Caco-2 (cell line): ENCODE data around the gene TNS3. TPM values are rescaled to one million over a fixed set of nuclear protein-coding genes. Genes with fewer than 3 reads are reported as not detected.

Experiments used
- BruUV-seq: library from RNA; stranded (reverse); fragments of 400-500 nt; replicated peaks from 2 replicates; lab custom pipeline; 2021; lab: Mats Ljungman, UMichigan
- CTCF ChIA-PET: fragments of 300-600 bp; sonication (Branson Sonifier 250); formaldehyde crosslinking; loops from one replicate; lab custom pipeline; 2022; ENCODE audit warnings: antibody characterized with exemption; lab: Charles Lee
- POLR2A ChIA-PET: fragments of 300-600 bp; sonication (Branson Sonifier 250); formaldehyde crosslinking; loops from one replicate; lab custom pipeline; 2022; ENCODE audit warnings: antibody characterized with exemption; lab: Charles Lee
- DNase-seq, 2 experiments: peaks; one replicate each; pipeline versions ENCODE4 v3.0.0 to v3.0.0-alpha.2; 2020 to 2022
- H3K27me3 ChIP-seq: replicated peaks from 2 replicates; pipeline ENCODE4 v1.6.0; 2011; ENCODE audit warnings: low read length; ENCODE audit not compliant: control insufficient read depth, insufficient read depth
- H3K36me3 ChIP-seq: 2 replicates; pipeline ENCODE4 v1.5.1; 2011; ENCODE audit warnings: low read length; ENCODE audit not compliant: control insufficient read depth, insufficient read depth
- H3K4me1 ChIP-seq: fragments of 250-450 bp; sonication (Bioruptor Pico); 2 replicates; pipeline ENCODE4 v1.5.1; 2020; ENCODE audit warnings: mild to moderate bottlenecking
- H3K4me3 ChIP-seq: 2 replicates; pipeline ENCODE4 v1.5.1; 2011; ENCODE audit warnings: low read depth, mild to moderate bottlenecking, control low read depth, low read length
- H3K9me3 ChIP-seq: fragments of 250-450 bp; sonication (Bioruptor Pico); 2 replicates; pipeline ENCODE4 v1.5.1; 2020; ENCODE audit warnings: mild to moderate bottlenecking, moderate library complexity
- H3K27ac Mint-ChIP-seq: one replicate; pipeline ENCODE4 v1.8.0; 2022; ENCODE audit warnings: mixed read lengths; ENCODE audit not compliant: unreplicated experiment
- H3K27me3 Mint-ChIP-seq: one replicate; pipeline ENCODE4 v1.8.0; 2022; ENCODE audit warnings: mixed read lengths; ENCODE audit not compliant: insufficient read depth, unreplicated experiment
- H3K36me3 Mint-ChIP-seq: one replicate; pipeline ENCODE4 v1.8.0; 2022; ENCODE audit warnings: mild to moderate bottlenecking, mixed read lengths; ENCODE audit not compliant: insufficient read depth, unreplicated experiment
- H3K4me1 Mint-ChIP-seq: one replicate; pipeline ENCODE4 v1.8.0; 2022; ENCODE audit warnings: low read depth, mixed read lengths; ENCODE audit not compliant: unreplicated experiment
- H3K4me3 Mint-ChIP-seq: one replicate; pipeline ENCODE4 v1.8.0; 2022; ENCODE audit warnings: mild to moderate bottlenecking, moderate library complexity, mixed read lengths; ENCODE audit not compliant: unreplicated experiment
- H3K9me3 Mint-ChIP-seq: one replicate; pipeline ENCODE4 v1.8.0; 2022; ENCODE audit warnings: mixed read lengths; ENCODE audit not compliant: unreplicated experiment
- CTCF ChIP-seq, 2 experiments: fragments of 200-600 bp in 1 of 2; IDR thresholded peaks; 1 replicate in 1 of 2; 2 replicates in 1 of 2; pipeline versions ENCODE4 v1.5.1 to v1.8.0; 2011 to 2022; ENCODE audit warnings: antibody characterized with exemption in 1 of 2, control low read depth in 1 of 2, inconsistent platforms in 1 of 2, low read depth in 1 of 2, low read length in 1 of 2, mild to moderate bottlenecking in 1 of 2, moderate library complexity in 1 of 2; ENCODE audit not compliant: insufficient read depth in 1 of 2, severe bottlenecking in 1 of 2, unreplicated experiment in 1 of 2
- intact Hi-C: fragments of 100-400 bp; cut with micrococcal nuclease; formaldehyde crosslinking; loops from one replicate; pipeline ENCODE4 v1.10.0; 2022; ENCODE audit not compliant: unreplicated experiment
- total RNA-seq: library from RNA; stranded (reverse); gene quantifications from 2 replicates; pipeline ENCODE4 v1.2.3, GENCODE V29; 2022

The TNS3 gene
- total RNA-seq, 1 experiment from 2014 or later = 263 TPM

GRCh38 chr7:47400741-47401206 is 181.1 kb downstream of the TNS3 start:
- Histone ChIP-seq H3K4me3 (no peak overlapping the region), H3K9me3 (no peaks in the 10 kb centered on the region), H3K4me1 (no peaks in the 10 kb centered on the region), H3K36me3 (peaks cover 5% of the 10 kb centered on the region; the same call in 1 of the 2 replicates), H3K27me3 (no peaks in the 10 kb centered on the region)
- ChIA-PET CTCF (no interaction called here), POLR2A (no interaction called here)
- Mint-ChIP-seq H3K4me3 (no peak overlapping the region), H3K27ac (no peak overlapping the region), H3K36me3 (peaks cover 99% of the 10 kb centered on the region), H3K4me1 (no peaks in the 10 kb centered on the region), H3K27me3 (no peaks in the 10 kb centered on the region), H3K9me3 (no peaks in the 10 kb centered on the region)
- TF ChIP-seq CTCF (IDR thresholded peaks at IDR 0.05; ENCODE audit: insufficient read depth in 1 of 2, low read depth in 1 of 2, low read length in 1 of 2, severe bottlenecking in 1 of 2, unreplicated experiment in 1 of 2) = no peak
- DNase-seq = peak in 1 of 2 experiments; percentile 17
- intact Hi-C loops = no loop called here
- no TSS peak for BruUV-seq

DNA sequence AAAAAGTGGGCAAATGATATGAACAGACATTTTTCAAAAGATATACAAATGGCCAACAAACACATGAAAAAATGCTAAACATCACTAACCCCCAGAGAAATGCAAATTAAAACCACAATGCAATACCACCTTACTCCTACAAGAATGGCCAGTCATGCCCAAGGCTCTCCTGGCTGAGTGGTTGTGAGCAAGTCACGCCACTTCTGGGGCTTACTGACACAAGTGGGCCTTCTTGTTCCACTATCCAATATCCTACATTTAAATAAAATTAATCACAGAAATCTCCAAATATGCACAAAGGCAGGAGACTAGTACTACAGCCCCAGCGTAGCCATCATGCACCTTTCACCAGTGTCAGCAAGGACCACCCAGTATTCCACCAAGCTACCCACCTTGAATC is 181.9 kb downstream of the TNS3 start:
- Mint-ChIP-seq H3K36me3 (peaks cover 99% of the 10 kb centered on the region), H3K4me3 (no peak overlapping the region), H3K27ac (peak overlapping the region; percentile 17), H3K4me1 (peaks cover 4% of the 10 kb centered on the region), H3K27me3 (no peaks in the 10 kb centered on the region), H3K9me3 (no peaks in the 10 kb centered on the region)
- peaks cover 5% of the 10 kb centered on the region; the same call in 1 of the 2 replicates for H3K36me3 ChIP-seq
- H3K4me1 ChIP-seq = no peaks in the 10 kb centered on the region
- POLR2A ChIA-PET = no interaction called here
- BruUV-seq = no TSS peak
- H3K27me3 ChIP-seq = no peaks in the 10 kb centered on the region
- no peak for TF ChIP-seq CTCF (IDR thresholded peaks at IDR 0.05; ENCODE audit: insufficient read depth in 1 of 2, low read depth in 1 of 2, low read length in 1 of 2, severe bottlenecking in 1 of 2, unreplicated experiment in 1 of 2)
- no peaks in the 10 kb centered on the region for H3K9me3 ChIP-seq
- no peak for DNase-seq
- intact Hi-C loops = no loop called here
- CTCF ChIA-PET = no interaction called here
- no peak overlapping the region for H3K4me3 ChIP-seq

- TF ChIP-seq CTCF (IDR thresholded peaks at IDR 0.05; ENCODE audit: insufficient read depth in 1 of 2, low read depth in 1 of 2, low read length in 1 of 2, severe bottlenecking in 1 of 2, unreplicated experiment in 1 of 2) = no peak
- Histone ChIP-seq H3K9me3 (no peaks in the 10 kb centered on the region), H3K4me1 (no peaks in the 10 kb centered on the region), H3K36me3 (peaks cover 7% of the 10 kb centered on the region), H3K27me3 (no peaks in the 10 kb centered on the region), H3K4me3 (no peak overlapping the region)
- POLR2A ChIA-PET = no interaction called here
- BruUV-seq = no TSS peak
- peak in 1 of 2 experiments; percentile 19 for DNase-seq
- Mint-ChIP-seq H3K9me3 (no peaks in the 10 kb centered on the region), H3K4me3 (peak overlapping the region; percentile 20), H3K36me3 (peaks cover 100% of the 10 kb centered on the region), H3K4me1 (peaks cover 14% of the 10 kb centered on the region), H3K27ac (no peak overlapping the region), H3K27me3 (no peaks in the 10 kb centered on the region)
- CTCF ChIA-PET = interaction anchor here (1.3 kb wide), 1 partner anchor 128 kb away, joined by 4 read pairs; no protein-coding TSS in a partner anchor
- intact Hi-C loops = no loop called here
These were observed 187.1 kb downstream of the TNS3 start for GRCh38 chr7:47394751-47395252.
